HepG2 (cell line): Measurements from ENCODE around the gene IGF2BP3. TPM values are rescaled to one million over a fixed set of nuclear protein-coding genes. Genes with fewer than 3 reads are reported as not detected.
A peak's percentile ranks its signal among the peaks of the same experiment; 100 is the strongest.

ENCODE experiments used
- ETV6 ChIP-seq: sonication (generic); formaldehyde crosslinking; conservative IDR thresholded peaks from 2 replicates; pipeline ENCODE4 v1.4.0; 2020; ENCODE audit warnings: missing genetic modification reagents
- HNF4A ChIP-seq: sonication (generic); formaldehyde crosslinking; IDR thresholded peaks from 2 replicates; pipeline ENCODE4 v1.4.0; 2020; ENCODE audit warnings: missing genetic modification reagents
- MTF1 ChIP-seq: sonication (generic); formaldehyde crosslinking; IDR thresholded peaks from 2 replicates; pipeline ENCODE4 v1.5.0; 2020; ENCODE audit warnings: missing genetic modification reagents
- NFYC ChIP-seq: IDR thresholded peaks from 2 replicates; pipeline ENCODE4 v1.6.1; 2016; ENCODE audit warnings: missing genetic modification reagents, missing compliant biosample characterization
- PHF21A ChIP-seq: sonication (generic); formaldehyde crosslinking; IDR thresholded peaks from 2 replicates; pipeline ENCODE4 v1.5.0; 2020; ENCODE audit warnings: mild to moderate bottlenecking, missing genetic modification reagents
- PLRG1 ChIP-seq: fragments of 450-650 bp; conservative IDR thresholded peaks from 2 replicates; pipeline ENCODE4 v1.6.1; 2016
- REPIN1 ChIP-seq: sonication (generic); formaldehyde crosslinking; IDR thresholded peaks from 2 replicates; pipeline ENCODE4 v1.8.0; 2022; ENCODE audit warnings: missing genetic modification reagents, low read depth, mild to moderate bottlenecking, borderline replicate concordance
- WIZ ChIP-seq: sonication (generic); formaldehyde crosslinking; IDR thresholded peaks from 2 replicates; pipeline ENCODE4 v1.5.1; 2020; ENCODE audit warnings: mild to moderate bottlenecking, missing genetic modification reagents
- ZNF101 ChIP-seq: sonication (generic); formaldehyde crosslinking; IDR thresholded peaks from 2 replicates; pipeline ENCODE4 v1.4.0; 2020; ENCODE audit warnings: mild to moderate bottlenecking, low read depth, missing genetic modification reagents, borderline replicate concordance
- ZNF292 ChIP-seq: sonication (generic); formaldehyde crosslinking; IDR thresholded peaks from 2 replicates; pipeline ENCODE4 v1.8.1; 2022; ENCODE audit warnings: mild to moderate bottlenecking, low read depth, missing genetic modification reagents, borderline replicate concordance
- ZNF354B ChIP-seq: sonication (generic); formaldehyde crosslinking; IDR thresholded peaks from 2 replicates; pipeline ENCODE4 v1.8.0; 2022; ENCODE audit warnings: mild to moderate bottlenecking, missing genetic modification reagents
- ZNF570 ChIP-seq: sonication (generic); formaldehyde crosslinking; IDR thresholded peaks from 2 replicates; pipeline ENCODE4 v1.4.0; 2020; ENCODE audit warnings: mild to moderate bottlenecking, missing genetic modification reagents, borderline replicate concordance
- ZNF674 ChIP-seq: sonication (generic); formaldehyde crosslinking; IDR thresholded peaks from 2 replicates; pipeline ENCODE4 v1.5.0; 2020; ENCODE audit warnings: low read depth, mild to moderate bottlenecking, missing genetic modification reagents
- ZNF703 ChIP-seq: sonication (generic); formaldehyde crosslinking; IDR thresholded peaks from 2 replicates; pipeline ENCODE4 v1.5.1; 2020; ENCODE audit warnings: missing genetic modification reagents, mild to moderate bottlenecking, moderate library complexity, borderline replicate concordance
- ZNF878 ChIP-seq: sonication (generic); formaldehyde crosslinking; IDR thresholded peaks from 2 replicates; pipeline ENCODE4 v1.8.1; 2023; ENCODE audit warnings: mild to moderate bottlenecking, missing genetic modification reagents, moderate library complexity
- polyA plus RNA-seq, 8 experiments: library from polyadenylated mRNA; depleted of rRNA in 3 of 8; stranded (reverse) in 7 of 8; unstranded in 1 of 8; fragments of >200 nt; fragmentation: Illumina TruSeq in 4 of 8; extraction: Trizol in 4 of 8; gene quantifications; 2 replicates each; pipeline versions ENCODE4 v1.2.1 to v1.2.3, GENCODE V29; 2011 to 2016; ENCODE audit warnings: low read depth in 4 of 8, missing spikeins in 1 of 8, mixed read lengths in 1 of 8; ENCODE audit not compliant: insufficient read depth in 1 of 8
- total RNA-seq, 5 experiments: library from RNA; depleted of rRNA; stranded (reverse); fragments of >200 nt; fragmentation: Illumina TruSeq; extraction: Trizol; gene quantifications; 2 replicates each; pipeline ENCODE4 v1.2.3, GENCODE V29; 2016; ENCODE audit warnings: low read depth in 1 of 5
- TF ChIP-seq, protein P1 (sequence below): sonication (generic); formaldehyde crosslinking; IDR thresholded peaks from 2 replicates; pipeline ENCODE4 v1.4.0; 2020; ENCODE audit warnings: missing genetic modification reagents
- TF ChIP-seq, protein P2 (sequence below): IDR thresholded peaks from 2 replicates; pipeline ENCODE4 v1.6.1; 2016; ENCODE audit warnings: low read depth, control low read depth
- TF ChIP-seq, protein P3 (sequence below): sonication (generic); formaldehyde crosslinking; IDR thresholded peaks from 2 replicates; pipeline ENCODE4 v1.5.0; 2020; ENCODE audit warnings: missing genetic modification reagents
- TF ChIP-seq, protein P4 (sequence below): sonication (generic); formaldehyde crosslinking; IDR thresholded peaks from 2 replicates; pipeline ENCODE4 v1.4.0; 2020; ENCODE audit warnings: missing genetic modification reagents, mild to moderate bottlenecking, borderline replicate concordance
- TF ChIP-seq, protein P5 (sequence below): sonication (generic); formaldehyde crosslinking; IDR thresholded peaks from 2 replicates; pipeline ENCODE4; 2020; ENCODE audit warnings: missing genetic modification reagents, mild to moderate bottlenecking, borderline replicate concordance
- TF ChIP-seq, protein P6 (sequence below): sonication (generic); formaldehyde crosslinking; IDR thresholded peaks from 2 replicates; pipeline ENCODE4 v1.8.1; 2023; ENCODE audit warnings: missing genetic modification reagents, mild to moderate bottlenecking, borderline replicate concordance

Gene IGF2BP3
- total and polyA plus RNA-seq, 2 of the 13 experiments (the other 11 are each of a cell fraction or from before 2014, with no cell fraction given), result 37.7 to 39.5 TPM

DNA sequence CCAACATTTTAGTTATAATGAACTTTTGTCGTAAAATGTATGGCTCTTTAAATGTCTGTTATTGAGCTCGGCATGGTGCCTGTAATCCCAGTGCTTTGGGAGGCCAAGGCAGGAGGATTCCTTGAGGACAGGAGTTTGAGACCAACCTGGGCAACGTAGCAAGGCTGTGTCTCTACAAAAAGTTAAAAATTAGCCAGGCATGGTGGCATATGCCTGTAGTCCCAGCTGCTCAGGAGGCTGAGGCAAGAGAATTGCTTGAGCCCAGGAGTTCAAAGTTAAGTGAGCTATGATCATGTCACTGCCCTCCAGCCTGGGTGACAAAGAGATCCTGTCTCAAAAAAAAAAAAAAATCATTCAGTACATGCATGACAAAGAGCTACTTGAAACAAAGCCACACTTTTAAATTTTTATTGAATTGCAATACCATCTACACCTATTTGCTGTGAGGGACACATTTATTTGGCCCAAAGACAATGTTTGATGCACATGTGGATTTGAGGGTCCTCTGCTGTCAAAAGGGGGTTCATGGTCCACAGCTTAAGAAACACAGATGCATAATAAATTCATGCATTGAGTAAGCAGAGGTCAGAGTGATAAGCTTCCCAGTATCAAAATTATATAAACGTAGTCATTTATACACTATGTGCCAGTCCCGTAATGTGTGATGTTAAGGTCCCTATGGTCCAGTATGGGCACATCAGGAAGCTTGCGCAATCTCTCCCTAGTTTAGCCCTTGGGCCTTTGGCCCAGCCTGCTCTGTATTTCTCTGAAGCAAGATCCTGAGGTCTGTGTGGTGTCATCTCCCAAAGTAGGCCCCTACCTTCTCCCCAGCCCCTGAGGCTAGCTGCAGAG is 175.5 kb downstream of the IGF2BP3 start (continued):
- TF ChIP-seq ZNF703, result no peak
- TF ChIP-seq, protein P1, sequence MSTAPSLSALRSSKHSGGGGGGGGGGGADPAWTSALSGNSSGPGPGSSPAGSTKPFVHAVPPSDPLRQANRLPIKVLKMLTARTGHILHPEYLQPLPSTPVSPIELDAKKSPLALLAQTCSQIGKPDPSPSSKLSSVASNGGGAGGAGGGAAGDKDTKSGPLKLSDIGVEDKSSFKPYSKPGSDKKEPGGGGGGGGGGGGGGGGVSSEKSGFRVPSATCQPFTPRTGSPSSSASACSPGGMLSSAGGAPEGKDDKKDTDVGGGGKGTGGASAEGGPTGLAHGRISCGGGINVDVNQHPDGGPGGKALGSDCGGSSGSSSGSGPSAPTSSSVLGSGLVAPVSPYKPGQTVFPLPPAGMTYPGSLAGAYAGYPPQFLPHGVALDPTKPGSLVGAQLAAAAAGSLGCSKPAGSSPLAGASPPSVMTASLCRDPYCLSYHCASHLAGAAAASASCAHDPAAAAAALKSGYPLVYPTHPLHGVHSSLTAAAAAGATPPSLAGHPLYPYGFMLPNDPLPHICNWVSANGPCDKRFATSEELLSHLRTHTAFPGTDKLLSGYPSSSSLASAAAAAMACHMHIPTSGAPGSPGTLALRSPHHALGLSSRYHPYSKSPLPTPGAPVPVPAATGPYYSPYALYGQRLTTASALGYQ, result no peak
- peak; percentile 84 for TF ChIP-seq HNF4A (CRISPR knock-in tag)
- TF ChIP-seq PLRG1, result no peak
- no peak for TF ChIP-seq ZNF674 (CRISPR knock-in tag)
- no peak for TF ChIP-seq NFYC
- no peak for TF ChIP-seq ZNF354B (CRISPR knock-in tag)
- TF ChIP-seq, protein P2, sequence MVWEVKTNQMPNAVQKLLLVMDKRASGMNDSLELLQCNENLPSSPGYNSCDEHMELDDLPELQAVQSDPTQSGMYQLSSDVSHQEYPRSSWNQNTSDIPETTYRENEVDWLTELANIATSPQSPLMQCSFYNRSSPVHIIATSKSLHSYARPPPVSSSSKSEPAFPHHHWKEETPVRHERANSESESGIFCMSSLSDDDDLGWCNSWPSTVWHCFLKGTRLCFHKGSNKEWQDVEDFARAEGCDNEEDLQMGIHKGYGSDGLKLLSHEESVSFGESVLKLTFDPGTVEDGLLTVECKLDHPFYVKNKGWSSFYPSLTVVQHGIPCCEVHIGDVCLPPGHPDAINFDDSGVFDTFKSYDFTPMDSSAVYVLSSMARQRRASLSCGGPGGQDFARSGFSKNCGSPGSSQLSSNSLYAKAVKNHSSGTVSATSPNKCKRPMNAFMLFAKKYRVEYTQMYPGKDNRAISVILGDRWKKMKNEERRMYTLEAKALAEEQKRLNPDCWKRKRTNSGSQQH (CRISPR knock-in tag), result no peak
- no peak for TF ChIP-seq ZNF878 (CRISPR knock-in tag)
- TF ChIP-seq WIZ, result no peak
- TF ChIP-seq, protein P3, sequence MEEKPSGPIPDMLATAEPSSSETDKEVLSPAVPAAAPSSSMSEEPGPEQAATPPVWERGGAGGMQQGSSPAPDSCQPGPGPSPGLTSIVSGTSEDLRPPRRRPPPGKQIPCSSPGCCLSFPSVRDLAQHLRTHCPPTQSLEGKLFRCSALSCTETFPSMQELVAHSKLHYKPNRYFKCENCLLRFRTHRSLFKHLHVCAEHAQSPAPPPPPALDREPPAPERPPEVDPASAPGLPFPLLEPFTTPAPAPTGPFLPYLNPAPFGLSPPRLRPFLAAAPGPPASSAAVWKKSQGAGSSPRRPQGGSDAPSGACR (CRISPR knock-in tag), result no peak
- TF ChIP-seq PHF21A (CRISPR knock-in tag), result peak; percentile 61; the same call in 1 of the 2 replicates
- TF ChIP-seq ZNF292 (CRISPR knock-in tag), result peak; percentile 81
- TF ChIP-seq, protein P4, sequence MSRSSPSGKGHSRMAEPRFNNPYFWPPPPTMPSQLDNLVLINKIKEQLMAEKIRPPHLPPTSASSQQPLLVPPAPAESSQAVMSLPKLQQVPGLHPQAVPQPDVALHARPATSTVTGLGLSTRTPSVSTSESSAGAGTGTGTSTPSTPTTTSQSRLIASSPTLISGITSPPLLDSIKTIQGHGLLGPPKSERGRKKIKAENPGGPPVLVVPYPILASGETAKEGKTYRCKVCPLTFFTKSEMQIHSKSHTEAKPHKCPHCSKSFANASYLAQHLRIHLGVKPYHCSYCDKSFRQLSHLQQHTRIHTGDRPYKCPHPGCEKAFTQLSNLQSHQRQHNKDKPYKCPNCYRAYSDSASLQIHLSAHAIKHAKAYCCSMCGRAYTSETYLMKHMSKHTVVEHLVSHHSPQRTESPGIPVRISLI (CRISPR knock-in tag), result peak; percentile 97
- TF ChIP-seq, protein P5, sequence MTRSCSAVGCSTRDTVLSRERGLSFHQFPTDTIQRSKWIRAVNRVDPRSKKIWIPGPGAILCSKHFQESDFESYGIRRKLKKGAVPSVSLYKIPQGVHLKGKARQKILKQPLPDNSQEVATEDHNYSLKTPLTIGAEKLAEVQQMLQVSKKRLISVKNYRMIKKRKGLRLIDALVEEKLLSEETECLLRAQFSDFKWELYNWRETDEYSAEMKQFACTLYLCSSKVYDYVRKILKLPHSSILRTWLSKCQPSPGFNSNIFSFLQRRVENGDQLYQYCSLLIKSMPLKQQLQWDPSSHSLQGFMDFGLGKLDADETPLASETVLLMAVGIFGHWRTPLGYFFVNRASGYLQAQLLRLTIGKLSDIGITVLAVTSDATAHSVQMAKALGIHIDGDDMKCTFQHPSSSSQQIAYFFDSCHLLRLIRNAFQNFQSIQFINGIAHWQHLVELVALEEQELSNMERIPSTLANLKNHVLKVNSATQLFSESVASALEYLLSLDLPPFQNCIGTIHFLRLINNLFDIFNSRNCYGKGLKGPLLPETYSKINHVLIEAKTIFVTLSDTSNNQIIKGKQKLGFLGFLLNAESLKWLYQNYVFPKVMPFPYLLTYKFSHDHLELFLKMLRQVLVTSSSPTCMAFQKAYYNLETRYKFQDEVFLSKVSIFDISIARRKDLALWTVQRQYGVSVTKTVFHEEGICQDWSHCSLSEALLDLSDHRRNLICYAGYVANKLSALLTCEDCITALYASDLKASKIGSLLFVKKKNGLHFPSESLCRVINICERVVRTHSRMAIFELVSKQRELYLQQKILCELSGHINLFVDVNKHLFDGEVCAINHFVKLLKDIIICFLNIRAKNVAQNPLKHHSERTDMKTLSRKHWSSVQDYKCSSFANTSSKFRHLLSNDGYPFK, result no peak
- TF ChIP-seq, protein P6, sequence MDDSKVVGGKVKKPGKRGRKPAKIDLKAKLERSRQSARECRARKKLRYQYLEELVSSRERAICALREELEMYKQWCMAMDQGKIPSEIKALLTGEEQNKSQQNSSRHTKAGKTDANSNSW, result no peak
- TF ChIP-seq ZNF101 (CRISPR knock-in tag), result no peak
- TF ChIP-seq REPIN1, result no peak
- no peak for TF ChIP-seq ZNF570 (CRISPR knock-in tag)
- no peak for TF ChIP-seq MTF1 (CRISPR knock-in tag)
- 0 out of 2 replicates have a peak, but pooled peaks have one; percentile 30 for TF ChIP-seq ETV6 (CRISPR knock-in tag)
